ENCODE data around the gene DND1.
"Not testable (repeated sequence)": the region's sequence is repeated elsewhere in the genome, so short reads cannot be mapped to it uniquely, and the experiment has no call there.

Gene DND1

GRCh38 chr5:140674629-140675028 is 1.3 kb upstream of the DND1 start:
- intact Hi-C loops (cut with DNase I) = no loop called here
- DNase-seq = peak in 1 of 10 donors; percentile 63

GRCh38 chr5:140674211-140674610 is 835 bp upstream of the DND1 start:
- intact Hi-C loops (cut with DNase I) = no loop called here
- no peak for DNase-seq

- peak in 3 of 10 donors; percentile 18 to 80 (median 32) for DNase-seq
- intact Hi-C loops (cut with DNase I) = no loop called here
These were observed 755 bp downstream of the DND1 start for GRCh38 chr5:140672455-140673186.

- intact Hi-C loops (cut with DNase I) = no loop called here
- DNase-seq = no peak
These were observed 1.8 kb downstream of the DND1 start for GRCh38 chr5:140671472-140672125.

GRCh38 chr5:140671035-140671434 is 2.3 kb downstream of the DND1 start:
- intact Hi-C loops (cut with DNase I) = not testable (repeated sequence)

GRCh38 chr5:140664359-140665119 is 8.8 kb downstream of the DND1 start, which contains the start of gene WDR55:
Gene WDR55, plus strand, starts transcription at chr5:140664904. Its CDS starts 9 bp downstream, at chr5:140664913.
- intact Hi-C loops (cut with DNase I) = loop anchor here (2.0 kb wide), 2 partner anchors 18 to 26 kb away; partner anchors contain the start of genes HARS1, HARS2, IK and NDUFA2
- DNase-seq = peak; percentile 92 to 100 (median 97)

More at GRCh38 chr5:140671035-140671434, 2.3 kb downstream of the DND1 start:
- not testable (repeated sequence) for DNase-seq

GRCh38 chr5:140664030-140664358 is 9.4 kb downstream of the DND1 start:
- intact Hi-C loops (cut with DNase I) = loop anchor here (2.0 kb wide), 2 partner anchors 17 to 27 kb away; partner anchors contain the start of genes HARS1, HARS2, IK and NDUFA2
- DNase-seq = peak in 1 of 10 donors; percentile 74

- DNase-seq; intact Hi-C loops (cut with DNase I): not testable (repeated sequence)
These were observed 13.0 kb downstream of the DND1 start for GRCh38 chr5:140660371-140660770.

GRCh38 chr5:140658870-140659269 is 14.5 kb downstream of the DND1 start:
- DNase-seq = no peak
- intact Hi-C loops (cut with DNase I) = no loop called here

GRCh38 chr5:140647042-140647419 is 26.3 kb downstream of the DND1 start:
- DNase-seq = no peak
- intact Hi-C loops (cut with DNase I) = loop anchor here (1.0 to 5.0 kb wide), 3 partner anchors 8 to 245 kb away; partner anchors contain the start of genes ANKHD1, TMCO6 and WDR55

GRCh38 chr5:140642718-140643117 is 30.7 kb downstream of the DND1 start:
- DNase-seq = no peak
- intact Hi-C loops (cut with DNase I) = no loop called here

- intact Hi-C loops (cut with DNase I) = no loop called here
- no peak for DNase-seq
These were observed 31.7 kb downstream of the DND1 start for GRCh38 chr5:140641716-140642115.

- intact Hi-C loops (cut with DNase I) = loop anchor here (1.0 to 2.0 kb wide), 4 partner anchors 8 to 267 kb away; partner anchors contain the start of genes APBB3, HARS1, HARS2 and IK
- peak; percentile 94 to 99 (median 98) for DNase-seq
These were observed 34.0 kb downstream of the DND1 start, which contains the start of gene TMCO6 for GRCh38 chr5:140639148-140639981. Gene TMCO6, plus strand, starts transcription at chr5:140639451. Its CDS starts 77 bp downstream, at chr5:140639528.

- intact Hi-C loops (cut with DNase I) = loop anchor here (1.0 to 2.0 kb wide), 4 partner anchors 8 to 266 kb away; partner anchors contain the start of genes APBB3, HARS1, HARS2 and IK
- not testable (repeated sequence) for DNase-seq
These were observed 34.6 kb downstream of the DND1 start for GRCh38 chr5:140638898-140639147.

- intact Hi-C loops (cut with DNase I) = loop anchor here (2.0 kb wide), 3 partner anchors 53 to 265 kb away; partner anchors contain the start of genes APBB3, HARS1, HARS2 and SLC35A4
- no peak for DNase-seq
These were observed 35.8 kb downstream of the DND1 start for GRCh38 chr5:140637371-140638100.

GRCh38 chr5:140635291-140636257 is 37.8 kb downstream of the DND1 start:
- no peak for DNase-seq
- intact Hi-C loops (cut with DNase I) = no loop called here

GRCh38 chr5:140634103-140634502 is 39.3 kb downstream of the DND1 start:
- no peak for DNase-seq
- intact Hi-C loops (cut with DNase I) = no loop called here

- no peak for DNase-seq
- intact Hi-C loops (cut with DNase I) = no loop called here
These were observed 39.9 kb downstream of the DND1 start for GRCh38 chr5:140633501-140633900.

Data from posterior cingulate gyrus (tissue), 11 donors.